ENCODE measurements around the gene TNNT3. TPM values are rescaled to one million over a fixed set of nuclear protein-coding genes. Genes with fewer than 3 reads are reported as not detected.
A peak's percentile ranks its signal among the peaks of the same experiment; 100 is the strongest.
"Not testable (repeated sequence)": the region's sequence is repeated elsewhere in the genome, so short reads cannot be mapped to it uniquely, and the experiment has no call there.

The TNNT3 gene
- total and polyA plus RNA-seq, 2 experiments from 2014 or later = not detected

- no peak overlapping the region for H3K27ac ChIP-seq
- H3K4me1 ChIP-seq (ENCODE audit: insufficient read depth) = no peaks in the 10 kb centered on the region
- H3K79me2 ChIP-seq (ENCODE audit: insufficient read depth) = no peaks in the 10 kb centered on the region
- no peaks in the 10 kb centered on the region for H3K9me2 ChIP-seq (ENCODE audit: insufficient read depth)
- H4K20me1 ChIP-seq (ENCODE audit: insufficient read depth) = no peaks in the 10 kb centered on the region
- no peaks in the 10 kb centered on the region for H3K36me3 ChIP-seq (ENCODE audit: low read depth)
- no peak for DNase-seq
- in situ Hi-C loops (cut with MboI) = loop anchor here (25.0 kb wide), 1 partner anchor 290 kb away; the partner anchor contains the start of genes INS and TH
- H3F3A ChIP-seq (ENCODE audit: insufficient read depth) = no peaks in the 10 kb centered on the region
- peaks cover 34% of the 10 kb centered on the region for H3K27me3 ChIP-seq (replicated peaks; ENCODE audit: insufficient read depth)
- 24 to 40% methylated on average over 9 to 23 of the region's 25 CpGs for WGBS, 2 experiments (ENCODE audit: low coverage in 1 of 2, low lambda C conversion rate in 2 of 2, missing lambda C conversion rate in 2 of 2)
- H2AFZ ChIP-seq = no peak overlapping the region
- H3K9ac ChIP-seq = no peak overlapping the region
- TF ChIP-seq EZH2 (IDR thresholded peaks at IDR 0.05; ENCODE audit: insufficient read depth, poor library complexity, severe bottlenecking) (no peak), EZH2phosphoT487 (IDR thresholded peaks at IDR 0.05; ENCODE audit: insufficient read depth, low read depth) (no peak)
- H3K4me2 ChIP-seq (ENCODE audit: unreplicated experiment) = no peak overlapping the region
- H3K9me3 ChIP-seq (ENCODE audit: low read depth) = no peaks in the 10 kb centered on the region
- H3K4me3 ChIP-seq = no peak overlapping the region
These were observed 47.1 kb upstream of the TNNT3 start for GRCh38 chr11:1872267-1872985.

DNA sequence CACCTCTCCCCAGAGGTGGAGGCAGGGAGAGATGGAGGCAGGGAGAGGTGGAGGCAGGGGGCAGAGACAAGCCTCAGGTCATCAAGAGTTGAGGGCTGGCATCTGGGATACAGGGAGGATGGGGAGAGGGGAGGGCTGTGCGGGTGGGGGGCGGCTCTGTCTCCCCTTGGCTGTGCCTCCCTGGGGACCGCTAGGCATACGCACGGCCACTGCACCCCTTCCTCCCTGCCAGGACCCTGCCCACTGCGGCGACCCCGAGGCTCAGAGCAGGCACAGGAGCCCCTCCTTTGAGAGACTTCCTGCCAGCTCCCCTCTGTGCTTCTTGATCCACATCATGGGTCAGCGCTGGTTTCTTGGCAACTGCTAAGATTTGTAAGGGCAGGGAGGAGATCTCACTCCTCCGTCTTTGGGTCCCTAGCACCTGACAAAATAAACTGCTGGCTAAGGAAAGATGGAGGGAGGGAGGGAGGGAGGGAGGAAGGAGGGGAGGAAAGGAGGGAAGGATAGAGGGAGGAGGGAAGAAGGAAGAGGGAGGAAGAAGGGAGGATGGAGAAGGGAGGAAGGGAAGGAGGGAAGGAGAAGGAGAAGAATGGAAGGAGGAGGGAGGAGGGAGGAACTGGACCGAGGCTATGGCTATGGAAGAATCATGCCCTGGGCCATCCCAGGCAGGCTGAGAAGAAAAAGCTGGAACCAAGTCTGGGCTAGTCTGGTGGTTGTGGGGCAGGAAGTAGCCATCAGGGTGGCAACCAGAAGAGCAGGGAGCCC lies 46.3 kb upstream of the TNNT3 start:
- no peaks in the 10 kb centered on the region for H3K36me3 ChIP-seq (ENCODE audit: low read depth)
- no peak overlapping the region for H3K4me3 ChIP-seq
- no peaks in the 10 kb centered on the region for H4K20me1 ChIP-seq (ENCODE audit: insufficient read depth)
- WGBS, 2 experiments (ENCODE audit: low coverage in 1 of 2, low lambda C conversion rate in 2 of 2, missing lambda C conversion rate in 2 of 2) = 10 to 13% methylated on average over 7 to 11 of the region's 11 CpGs
- no peak overlapping the region for H3K27ac ChIP-seq
- H3K4me1 ChIP-seq (ENCODE audit: insufficient read depth) = no peaks in the 10 kb centered on the region
- H2AFZ ChIP-seq = no peak overlapping the region
- no peaks in the 10 kb centered on the region for H3K9me3 ChIP-seq (ENCODE audit: low read depth)
- H3F3A ChIP-seq (ENCODE audit: insufficient read depth) = no peaks in the 10 kb centered on the region
- H3K79me2 ChIP-seq (ENCODE audit: insufficient read depth) = no peaks in the 10 kb centered on the region
- no peak overlapping the region for H3K4me2 ChIP-seq (ENCODE audit: unreplicated experiment)
- H3K9ac ChIP-seq = no peak overlapping the region
- in situ Hi-C loops (cut with MboI) = loop anchor here (25.0 kb wide), 1 partner anchor 289 kb away; the partner anchor contains the start of genes INS and TH
- H3K9me2 ChIP-seq (ENCODE audit: insufficient read depth) = no peaks in the 10 kb centered on the region
- H3K27me3 ChIP-seq (replicated peaks; ENCODE audit: insufficient read depth) = peaks cover 33% of the 10 kb centered on the region
- DNase-seq = peak; percentile 46
- TF ChIP-seq EZH2phosphoT487 (IDR thresholded peaks at IDR 0.05; ENCODE audit: insufficient read depth, low read depth) (no peak), EZH2 (IDR thresholded peaks at IDR 0.05; ENCODE audit: insufficient read depth, poor library complexity, severe bottlenecking) (no peak)

DNA sequence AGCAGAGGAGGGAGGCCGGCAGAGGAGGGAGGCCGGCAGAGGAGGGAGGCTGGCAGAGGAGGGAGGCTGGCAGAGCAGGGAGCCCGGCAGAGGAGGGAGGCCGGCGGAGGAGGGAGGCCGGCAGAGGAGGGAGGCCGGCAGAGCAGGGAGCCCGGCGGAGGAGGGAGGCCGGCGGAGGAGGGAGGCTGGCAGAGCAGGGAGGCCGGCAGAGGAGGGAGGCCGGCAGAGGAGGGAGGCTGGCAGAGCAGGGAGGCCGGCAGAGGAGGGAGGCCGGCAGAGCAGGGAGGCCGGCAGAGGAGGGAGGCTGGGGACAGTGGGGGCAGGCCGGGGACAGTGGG lies 45.7 kb upstream of the TNNT3 start:
- 71% methylated on average over 17 of the region's 17 CpGs; no CpG with 5 or more reads in 1 of the 2 experiments for WGBS, 2 experiments (ENCODE audit: low coverage in 1 of 2, low lambda C conversion rate in 2 of 2, missing lambda C conversion rate in 2 of 2)
- H3K4me3 ChIP-seq; H3K4me1 ChIP-seq (ENCODE audit: insufficient read depth); H4K20me1 ChIP-seq (ENCODE audit: insufficient read depth); H3K79me2 ChIP-seq (ENCODE audit: insufficient read depth); H3K4me2 ChIP-seq (ENCODE audit: unreplicated experiment); H3K36me3 ChIP-seq (ENCODE audit: low read depth); DNase-seq; H3K9ac ChIP-seq; H3K27ac ChIP-seq; H3F3A ChIP-seq (ENCODE audit: insufficient read depth); H3K9me3 ChIP-seq (ENCODE audit: low read depth); H3K9me2 ChIP-seq (ENCODE audit: insufficient read depth); H2AFZ ChIP-seq: not testable (repeated sequence)
- peaks cover 27% of the 10 kb centered on the region for H3K27me3 ChIP-seq (replicated peaks; ENCODE audit: insufficient read depth)
- in situ Hi-C loops (cut with MboI) = loop anchor here (25.0 kb wide), 1 partner anchor 289 kb away; the partner anchor contains the start of genes INS and TH

GRCh38 chr11:1874441-1875092 lies 44.9 kb upstream of the TNNT3 start:
- H3K79me2 ChIP-seq (ENCODE audit: insufficient read depth); DNase-seq; H3K4me3 ChIP-seq: not testable (repeated sequence)

More at GRCh38 chr11:1874441-1875092, 44.9 kb upstream of the TNNT3 start:
- not testable (repeated sequence) for H4K20me1 ChIP-seq (ENCODE audit: insufficient read depth); H3K9ac ChIP-seq; H3K27ac ChIP-seq; H3F3A ChIP-seq (ENCODE audit: insufficient read depth); H2AFZ ChIP-seq; H3K4me2 ChIP-seq (ENCODE audit: unreplicated experiment); H3K9me2 ChIP-seq (ENCODE audit: insufficient read depth); H3K4me1 ChIP-seq (ENCODE audit: insufficient read depth); H3K9me3 ChIP-seq (ENCODE audit: low read depth); H3K36me3 ChIP-seq (ENCODE audit: low read depth)
- H3K27me3 ChIP-seq (replicated peaks; ENCODE audit: insufficient read depth) = peaks cover 20% of the 10 kb centered on the region
- in situ Hi-C loops (cut with MboI) = loop anchor here (25.0 kb wide), 1 partner anchor 288 kb away; the partner anchor contains the start of genes INS and TH
- WGBS, 2 experiments (ENCODE audit: low coverage in 1 of 2, low lambda C conversion rate in 2 of 2, missing lambda C conversion rate in 2 of 2) = 26 to 28% methylated on average over 10 to 17 of the region's 17 CpGs
